Gastroesophageal sphincter (tissue), 3 donors: ENCODE measurements around the gene STMP1.

Source experiments
- EP300 ChIP-seq: sonication (generic); formaldehyde crosslinking; IDR thresholded peaks from one replicate; pipeline ENCODE4 v1.6.1; 2017; ENCODE audit warnings: antibody characterized with exemption, mild to moderate bottlenecking
- POLR2A ChIP-seq, 2 donors: fragments of 450-650 bp; IDR thresholded peaks; one replicate each; pipeline ENCODE4 v1.6.1; 2017; ENCODE audit warnings: antibody characterized with exemption in 2 of 2, mild to moderate bottlenecking in 2 of 2, moderate library complexity in 1 of 2
- POLR2AphosphoS5 ChIP-seq: sonication (generic); formaldehyde crosslinking; IDR thresholded peaks from one replicate; pipeline ENCODE4 v1.6.1; 2017; ENCODE audit warnings: antibody characterized with exemption
- TF ChIP-seq, protein P1 (sequence below), 4 experiments: fragments of 200-600 bp in 2 of 4; fragments of 450-650 bp in 2 of 4; sonication (generic) in 1 of 4; IDR thresholded peaks; one replicate each; pipeline ENCODE4 v1.5.1; 2017 to 2019; ENCODE audit warnings: antibody characterized with exemption in 4 of 4, mild to moderate bottlenecking in 2 of 4, moderate library complexity in 2 of 4

DNA sequence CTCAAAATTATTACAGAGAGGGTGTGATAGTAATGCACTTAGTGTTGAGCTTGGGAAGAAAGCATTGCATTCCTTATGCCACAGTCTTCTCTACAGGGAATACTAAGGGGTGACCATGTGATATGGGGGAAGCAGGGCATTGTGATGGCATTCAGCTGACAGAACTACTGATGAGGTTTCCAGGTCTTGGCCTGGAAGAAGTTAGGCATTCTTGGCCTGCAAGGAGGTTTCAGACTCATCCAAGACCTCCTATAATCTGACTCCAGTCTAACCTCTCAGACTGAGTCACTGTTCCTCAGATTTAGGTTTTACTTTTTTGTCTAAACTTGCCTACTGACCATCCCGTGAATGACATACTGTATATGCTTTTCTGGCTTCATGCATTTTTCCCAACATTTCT lies 7.9 kb downstream of the STMP1 start:
- TF ChIP-seq, protein P1, sequence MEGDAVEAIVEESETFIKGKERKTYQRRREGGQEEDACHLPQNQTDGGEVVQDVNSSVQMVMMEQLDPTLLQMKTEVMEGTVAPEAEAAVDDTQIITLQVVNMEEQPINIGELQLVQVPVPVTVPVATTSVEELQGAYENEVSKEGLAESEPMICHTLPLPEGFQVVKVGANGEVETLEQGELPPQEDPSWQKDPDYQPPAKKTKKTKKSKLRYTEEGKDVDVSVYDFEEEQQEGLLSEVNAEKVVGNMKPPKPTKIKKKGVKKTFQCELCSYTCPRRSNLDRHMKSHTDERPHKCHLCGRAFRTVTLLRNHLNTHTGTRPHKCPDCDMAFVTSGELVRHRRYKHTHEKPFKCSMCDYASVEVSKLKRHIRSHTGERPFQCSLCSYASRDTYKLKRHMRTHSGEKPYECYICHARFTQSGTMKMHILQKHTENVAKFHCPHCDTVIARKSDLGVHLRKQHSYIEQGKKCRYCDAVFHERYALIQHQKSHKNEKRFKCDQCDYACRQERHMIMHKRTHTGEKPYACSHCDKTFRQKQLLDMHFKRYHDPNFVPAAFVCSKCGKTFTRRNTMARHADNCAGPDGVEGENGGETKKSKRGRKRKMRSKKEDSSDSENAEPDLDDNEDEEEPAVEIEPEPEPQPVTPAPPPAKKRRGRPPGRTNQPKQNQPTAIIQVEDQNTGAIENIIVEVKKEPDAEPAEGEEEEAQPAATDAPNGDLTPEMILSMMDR (IDR thresholded peaks at IDR 0.05) = no peak
- no peak for TF ChIP-seq EP300
- no peak for TF ChIP-seq POLR2A (IDR thresholded peaks at IDR 0.05)
- TF ChIP-seq POLR2AphosphoS5 = no peak
